ENCODE data around the gene TKT.

Gene TKT

GRCh38 chr3:53195602-53196574, 59.9 kb downstream of the TKT start:
- DNase-seq (ENCODE audit: low spot score) = peak; percentile 46

GRCh38 chr3:53195066-53195450, 60.8 kb downstream of the TKT start:
- no peak for DNase-seq (ENCODE audit: low spot score)

GRCh38 chr3:53194210-53195065, 61.4 kb downstream of the TKT start:
- DNase-seq (ENCODE audit: low spot score) = no peak

GRCh38 chr3:53193466-53194209, 62.2 kb downstream of the TKT start:
- DNase-seq (ENCODE audit: low spot score) = no peak

GRCh38 chr3:53192608-53193007, 63.2 kb downstream of the TKT start:
- DNase-seq (ENCODE audit: low spot score) = no peak

GRCh38 chr3:53191836-53192480, 63.9 kb downstream of the TKT start:
- no peak for DNase-seq (ENCODE audit: low spot score)

- DNase-seq (ENCODE audit: low spot score) = no peak
Observed at GRCh38 chr3:53190659-53191058, 65.2 kb downstream of the TKT start.

GRCh38 chr3:53189276-53189675, 66.5 kb downstream of the TKT start:
- DNase-seq (ENCODE audit: low spot score) = no peak

GRCh38 chr3:53188720-53189119, 67.1 kb downstream of the TKT start:
- no peak for DNase-seq (ENCODE audit: low spot score)

GRCh38 chr3:53188136-53188685, 67.6 kb downstream of the TKT start:
- no peak for DNase-seq (ENCODE audit: low spot score)

GRCh38 chr3:53187430-53187829, 68.4 kb downstream of the TKT start:
- DNase-seq (ENCODE audit: low spot score) = no peak

GRCh38 chr3:53186726-53187125, 69.1 kb downstream of the TKT start:
- DNase-seq (ENCODE audit: low spot score) = no peak

- DNase-seq (ENCODE audit: low spot score) = no peak
Observed at GRCh38 chr3:53185761-53186465, 69.9 kb downstream of the TKT start.

GRCh38 chr3:53184701-53185100, 71.1 kb downstream of the TKT start:
- no peak for DNase-seq (ENCODE audit: low spot score)

- DNase-seq (ENCODE audit: low spot score) = no peak
Observed at GRCh38 chr3:53183514-53183913, 72.3 kb downstream of the TKT start.

GRCh38 chr3:53182764-53183355, 73.0 kb downstream of the TKT start:
- no peak for DNase-seq (ENCODE audit: low spot score)

- DNase-seq (ENCODE audit: low spot score) = no peak
Observed at GRCh38 chr3:53181528-53181927, 74.3 kb downstream of the TKT start.

- no peak for DNase-seq (ENCODE audit: low spot score)
Observed at GRCh38 chr3:53181024-53181371, 74.8 kb downstream of the TKT start.

GRCh38 chr3:53180305-53181023, 75.4 kb downstream of the TKT start:
- no peak for DNase-seq (ENCODE audit: low spot score)

GRCh38 chr3:53179580-53179979, 76.2 kb downstream of the TKT start:
- DNase-seq (ENCODE audit: low spot score) = no peak
